Thyroid gland (tissue), 4 donors: Measurements from ENCODE around the gene REEP1.

Source experiments
- CTCF ChIP-seq, 6 experiments: fragments of 200-600 bp in 3 of 6; fragments of 450-650 bp in 3 of 6; sonication (generic) in 3 of 6; IDR thresholded peaks; one replicate each; pipeline ENCODE4 v1.5.1; 2016 to 2019; ENCODE audit warnings: antibody characterized with exemption in 6 of 6, mild to moderate bottlenecking in 2 of 6, inconsistent platforms in 1 of 6, moderate library complexity in 1 of 6
- POLR2A ChIP-seq, 2 donors: fragments of 450-650 bp; IDR thresholded peaks; one replicate each; pipeline ENCODE4 v1.6.1; 2017; ENCODE audit warnings: antibody characterized with exemption in 2 of 2, mild to moderate bottlenecking in 2 of 2, moderate library complexity in 1 of 2

- TF ChIP-seq CTCF (IDR thresholded peaks at IDR 0.05) = no peak
- TF ChIP-seq POLR2A (IDR thresholded peaks at IDR 0.05) = no peak
These were observed 62.5 kb downstream of the REEP1 start for GRCh38 chr2:86274918-86275275.
